NCI-H1694 (cell line): ENCODE data around the gene CST1.

Experiments
- DNase-seq: peaks from one replicate; lab custom pipeline; 2025; lab: John Stamatoyannopoulos, UW

The CST1 gene

DNA sequence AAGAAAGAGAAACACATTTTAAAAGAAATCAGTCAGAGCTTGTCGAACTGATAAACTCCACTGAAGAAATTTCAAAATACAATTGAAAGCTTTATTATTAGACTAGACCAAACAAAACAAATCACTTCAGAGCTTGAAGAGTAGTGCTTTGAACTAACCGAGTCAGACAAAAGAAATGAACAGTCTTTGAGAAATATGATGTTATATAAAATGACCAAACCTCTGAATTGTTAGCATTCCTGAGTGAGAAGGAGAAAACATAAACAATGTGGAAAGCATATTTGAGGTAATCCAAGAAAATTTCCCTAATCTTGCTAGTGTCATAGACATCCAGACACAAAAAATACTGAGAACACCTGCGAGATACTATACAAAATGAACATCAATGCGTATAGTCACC lies 48.7 kb downstream of the CST1 start:
- no peak for DNase-seq

GRCh38 chr20:23700931-23701330 lies 49.8 kb downstream of the CST1 start:
- no peak for DNase-seq

DNA sequence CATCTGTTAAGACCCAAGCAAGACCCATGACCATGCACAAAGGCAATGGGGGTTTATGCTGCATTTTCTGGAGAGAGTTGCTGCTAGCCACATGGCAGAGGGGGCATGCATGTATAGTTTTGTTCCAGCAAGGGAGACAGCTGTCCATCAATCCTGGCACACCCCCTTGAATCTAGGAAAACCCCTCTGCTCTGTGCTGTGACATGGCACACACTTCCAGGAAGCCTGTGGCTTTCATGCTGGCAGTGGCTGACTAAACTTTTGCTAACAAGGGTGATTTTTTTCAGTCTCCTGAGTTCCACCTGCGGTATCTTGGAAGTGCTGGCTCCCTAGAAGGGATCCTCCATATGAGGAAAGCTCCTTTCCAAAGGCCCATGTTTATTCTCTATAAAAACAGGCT lies 52.8 kb downstream of the CST1 start:
- no peak for DNase-seq
